Mammary epithelial cell (primary cell): ENCODE measurements around the gene ZBTB17.

Source experiments
- CTCF ChIP-seq, 2 donors: IDR thresholded peaks in 1 of 2; conservative IDR thresholded peaks in 1 of 2; 2 replicates each; pipeline ENCODE4 v1.5.1; 2011 to 2012; ENCODE audit warnings: inconsistent platforms in 2 of 2, low read length in 2 of 2, mild to moderate bottlenecking in 2 of 2, control low read depth in 1 of 2, low read depth in 1 of 2; ENCODE audit not compliant: insufficient read depth in 1 of 2; ENCODE audit errors: extremely low read depth in 1 of 2
- EZH2 ChIP-seq: IDR thresholded peaks from 2 replicates; pipeline ENCODE4 v1.6.1; 2012; ENCODE audit warnings: low read length, inconsistent platforms, borderline replicate concordance

GRCh38 chr1:15953791-15954241 lies 22.1 kb downstream of the ZBTB17 start:
- TF ChIP-seq CTCF (conservative IDR thresholded peaks at IDR 0.05 in 1 of 2, IDR thresholded peaks at IDR 0.05 in 1 of 2; ENCODE audit: extremely low read depth in 1 of 2, insufficient read depth in 1 of 2, low read depth in 1 of 2, low read length in 2 of 2) (no peak), EZH2 (no peak)
